ENCODE measurements around the gene SAP30L. TPM values are rescaled to one million over a fixed set of nuclear protein-coding genes. Genes with fewer than 3 reads are reported as not detected.

SAP30L gene
- total and polyA plus RNA-seq, 3 donors from 2014 or later = 53.7 to 70.9 (median 56.9) TPM

- WGBS, 2 donors = 14 to 15% methylated on average over 22 to 40 of the region's 40 CpGs
- intact Hi-C loops (cut with DNase I; ENCODE audit: low total_unique reads) = loop anchor here (10.0 kb wide), 1 partner anchor 131 kb away; no protein-coding TSS in a partner anchor
- H3K9me3 ChIP-seq = no peaks in the 10 kb centered on the region
- H3K4me3 ChIP-seq = no peak overlapping the region
- TF ChIP-seq POLR2A (IDR thresholded peaks at IDR 0.05) = no peak
- TF ChIP-seq CTCF (IDR thresholded peaks at IDR 0.05) = no peak
- DNase-seq = no peak
- H3K4me1 ChIP-seq = peaks cover 21% of the 10 kb centered on the region
- no peak overlapping the region for H3K27ac ChIP-seq
- H3K36me3 ChIP-seq (ENCODE audit: low read depth, missing control alignments) = no peaks in the 10 kb centered on the region
- H3K27me3 ChIP-seq = no peaks in the 10 kb centered on the region
Observed at GRCh38 chr5:154473581-154474283, 27.9 kb downstream of the SAP30L start.

- H3K36me3 ChIP-seq (ENCODE audit: low read depth, missing control alignments) = no peaks in the 10 kb centered on the region
- WGBS, 2 donors = 16 to 22% methylated on average over 17 of the region's 17 CpGs
- no peak overlapping the region for H3K27ac ChIP-seq
- no peaks in the 10 kb centered on the region for H3K9me3 ChIP-seq
- peaks cover 27% of the 10 kb centered on the region for H3K4me1 ChIP-seq
- intact Hi-C loops (cut with DNase I; ENCODE audit: low total_unique reads) = loop anchor here (10.0 kb wide), 1 partner anchor 130 kb away; no protein-coding TSS in a partner anchor
- H3K27me3 ChIP-seq = no peaks in the 10 kb centered on the region
- no peak for DNase-seq
- TF ChIP-seq POLR2A (IDR thresholded peaks at IDR 0.05) = no peak
- TF ChIP-seq CTCF (IDR thresholded peaks at IDR 0.05) = no peak
- H3K4me3 ChIP-seq = no peak overlapping the region
Observed at GRCh38 chr5:154474396-154475334, 28.9 kb downstream of the SAP30L start.

- Histone ChIP-seq H3K27me3 (no peaks in the 10 kb centered on the region), H3K36me3 (ENCODE audit: low read depth, missing control alignments) (no peaks in the 10 kb centered on the region), H3K4me1 (peaks cover 27% of the 10 kb centered on the region), H3K4me3 (no peak overlapping the region), H3K27ac (no peak overlapping the region), H3K9me3 (no peaks in the 10 kb centered on the region)
- intact Hi-C loops (cut with DNase I; ENCODE audit: low total_unique reads) = loop anchor here (10.0 kb wide), 1 partner anchor 129 kb away; no protein-coding TSS in a partner anchor
- 10 to 12% methylated on average over 32 to 46 of the region's 46 CpGs for WGBS, 2 donors
- TF ChIP-seq POLR2A (IDR thresholded peaks at IDR 0.05) = no peak
- TF ChIP-seq CTCF (IDR thresholded peaks at IDR 0.05) = no peak
- no peak for DNase-seq
Observed at GRCh38 chr5:154475591-154476353, 30.0 kb downstream of the SAP30L start.

DNA sequence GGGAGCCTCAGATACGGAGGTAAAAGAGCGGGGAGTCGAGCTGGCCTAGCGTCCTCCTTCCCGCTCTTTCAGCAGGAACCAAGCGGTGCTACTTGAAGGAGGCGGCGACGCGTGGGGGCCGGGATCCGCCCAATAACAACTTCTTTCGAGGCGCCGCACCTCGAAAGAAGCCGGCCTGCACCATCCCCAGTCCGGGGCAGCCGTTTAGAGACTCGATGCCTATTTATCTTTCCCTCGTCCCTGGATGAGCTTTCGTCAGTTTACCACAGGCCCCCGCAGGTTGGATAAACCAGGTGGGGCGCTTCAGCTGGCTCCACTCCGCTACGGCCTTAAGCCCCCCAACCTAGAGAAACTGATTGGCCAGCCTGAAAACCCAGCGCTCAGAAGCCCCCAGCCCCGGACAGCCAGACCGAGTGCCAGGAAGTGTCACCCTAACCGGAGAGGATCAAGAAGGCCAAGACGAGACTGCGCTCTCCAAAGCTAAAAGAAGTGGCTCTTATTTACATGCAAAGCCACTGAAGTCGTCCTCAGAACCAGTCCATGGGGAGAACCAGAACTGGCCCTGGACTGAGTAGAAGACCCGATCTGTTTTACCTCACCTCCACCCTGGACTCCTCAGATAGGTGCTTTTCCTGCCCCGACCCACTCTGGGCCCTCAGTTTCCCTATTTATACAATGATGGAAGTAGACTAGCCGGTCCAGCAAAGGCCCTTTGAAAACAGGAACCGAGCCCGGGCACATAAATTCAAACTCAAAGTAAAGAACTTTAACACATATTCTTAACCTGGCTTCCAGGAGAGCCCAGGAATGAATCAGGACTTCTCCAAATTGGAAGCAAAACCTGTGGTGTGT is 30.8 kb downstream of the SAP30L start:
- intact Hi-C loops (cut with DNase I; ENCODE audit: low total_unique reads) = loop anchor here (10.0 kb wide), 1 partner anchor 128 kb away; no protein-coding TSS in a partner anchor
- H3K27me3 ChIP-seq = no peaks in the 10 kb centered on the region
- no peak overlapping the region for H3K27ac ChIP-seq
- no peaks in the 10 kb centered on the region for H3K9me3 ChIP-seq
- no peak for DNase-seq
- 6 to 9% methylated on average over 28 to 38 of the region's 38 CpGs for WGBS, 2 donors
- no peak overlapping the region for H3K4me3 ChIP-seq
- H3K36me3 ChIP-seq (ENCODE audit: low read depth, missing control alignments) = no peaks in the 10 kb centered on the region
- TF ChIP-seq POLR2A (IDR thresholded peaks at IDR 0.05) (no peak), CTCF (IDR thresholded peaks at IDR 0.05) (no peak)
- peaks cover 27% of the 10 kb centered on the region for H3K4me1 ChIP-seq
